GM06990 (cell line): ENCODE measurements around the gene YWHAQ.
A peak's percentile ranks its signal among the peaks of the same experiment; 100 is the strongest.
"Not testable (repeated sequence)": the region's sequence is repeated elsewhere in the genome, so short reads cannot be mapped to it uniquely, and the experiment has no call there.

ENCODE experiments used
- DNase-seq: peaks from one replicate; pipeline ENCODE4 v3.0.0-alpha.2; 2011; ENCODE audit not compliant: insufficient read length; ENCODE audit errors: extremely low read depth
- H3K27me3 ChIP-seq: replicated peaks from 2 replicates; pipeline ENCODE4 v1.6.0; 2011; ENCODE audit warnings: low read length; ENCODE audit not compliant: control insufficient read depth, insufficient read depth
- H3K36me3 ChIP-seq: 2 replicates; pipeline ENCODE4 v1.5.1; 2011; ENCODE audit warnings: low read length; ENCODE audit not compliant: control insufficient read depth, insufficient read depth
- H3K4me3 ChIP-seq: replicated peaks from 2 replicates; pipeline ENCODE4 v1.5.1; 2011; ENCODE audit warnings: low read depth, mild to moderate bottlenecking, control low read depth, low read length
- TF ChIP-seq, protein P1 (sequence below): IDR thresholded peaks from 2 replicates; pipeline ENCODE4 v1.5.1; 2011; ENCODE audit warnings: low read length, control low read depth, mild to moderate bottlenecking, inconsistent platforms; ENCODE audit not compliant: insufficient read depth, poor library complexity, severe bottlenecking

YWHAQ gene

DNA sequence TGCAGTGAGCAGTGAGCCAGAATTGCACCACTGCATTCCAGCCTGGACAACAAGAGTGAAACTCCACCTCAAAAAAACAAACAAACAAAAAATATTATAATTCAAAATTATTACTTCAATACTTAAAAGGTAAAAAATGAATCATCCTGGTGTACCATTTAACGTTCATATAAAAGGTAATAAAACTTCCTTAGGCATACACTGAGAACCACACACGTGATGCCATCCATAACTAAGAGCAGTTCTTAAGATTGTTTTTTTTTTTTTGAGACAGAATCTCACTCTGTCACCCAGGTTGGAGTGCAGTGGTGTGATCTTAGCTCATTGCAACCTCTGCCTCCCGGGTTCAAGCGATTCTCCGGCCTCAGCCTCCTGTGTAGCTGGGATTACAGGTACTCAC, 29.4 kb downstream of the YWHAQ start:
- no peak overlapping the region for H3K4me3 ChIP-seq
- DNase-seq = no peak
- peaks cover 3% of the 10 kb centered on the region for H3K36me3 ChIP-seq
- TF ChIP-seq, protein P1, sequence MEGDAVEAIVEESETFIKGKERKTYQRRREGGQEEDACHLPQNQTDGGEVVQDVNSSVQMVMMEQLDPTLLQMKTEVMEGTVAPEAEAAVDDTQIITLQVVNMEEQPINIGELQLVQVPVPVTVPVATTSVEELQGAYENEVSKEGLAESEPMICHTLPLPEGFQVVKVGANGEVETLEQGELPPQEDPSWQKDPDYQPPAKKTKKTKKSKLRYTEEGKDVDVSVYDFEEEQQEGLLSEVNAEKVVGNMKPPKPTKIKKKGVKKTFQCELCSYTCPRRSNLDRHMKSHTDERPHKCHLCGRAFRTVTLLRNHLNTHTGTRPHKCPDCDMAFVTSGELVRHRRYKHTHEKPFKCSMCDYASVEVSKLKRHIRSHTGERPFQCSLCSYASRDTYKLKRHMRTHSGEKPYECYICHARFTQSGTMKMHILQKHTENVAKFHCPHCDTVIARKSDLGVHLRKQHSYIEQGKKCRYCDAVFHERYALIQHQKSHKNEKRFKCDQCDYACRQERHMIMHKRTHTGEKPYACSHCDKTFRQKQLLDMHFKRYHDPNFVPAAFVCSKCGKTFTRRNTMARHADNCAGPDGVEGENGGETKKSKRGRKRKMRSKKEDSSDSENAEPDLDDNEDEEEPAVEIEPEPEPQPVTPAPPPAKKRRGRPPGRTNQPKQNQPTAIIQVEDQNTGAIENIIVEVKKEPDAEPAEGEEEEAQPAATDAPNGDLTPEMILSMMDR = no peak
- no peaks in the 10 kb centered on the region for H3K27me3 ChIP-seq

DNA sequence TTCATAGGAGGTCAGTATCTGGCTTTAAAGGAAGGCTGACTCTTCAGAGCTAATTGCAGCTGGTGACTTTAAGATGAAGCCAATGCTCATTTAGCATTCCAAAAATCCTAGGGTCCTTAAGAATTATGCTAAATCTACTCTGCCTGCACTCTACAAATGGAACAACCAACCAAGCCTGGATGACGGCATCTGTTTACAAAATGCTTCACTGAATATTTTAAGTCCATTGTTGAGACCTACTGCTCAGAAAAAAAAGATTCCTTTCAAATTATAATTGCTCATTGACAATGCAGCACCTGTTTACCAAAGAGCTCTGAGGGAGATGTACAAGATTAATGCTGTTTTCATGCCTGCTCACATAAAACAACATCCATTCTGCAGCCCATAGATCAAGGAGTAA, 31.4 kb downstream of the YWHAQ start:
- H3K27me3 ChIP-seq = no peaks in the 10 kb centered on the region

DNA sequence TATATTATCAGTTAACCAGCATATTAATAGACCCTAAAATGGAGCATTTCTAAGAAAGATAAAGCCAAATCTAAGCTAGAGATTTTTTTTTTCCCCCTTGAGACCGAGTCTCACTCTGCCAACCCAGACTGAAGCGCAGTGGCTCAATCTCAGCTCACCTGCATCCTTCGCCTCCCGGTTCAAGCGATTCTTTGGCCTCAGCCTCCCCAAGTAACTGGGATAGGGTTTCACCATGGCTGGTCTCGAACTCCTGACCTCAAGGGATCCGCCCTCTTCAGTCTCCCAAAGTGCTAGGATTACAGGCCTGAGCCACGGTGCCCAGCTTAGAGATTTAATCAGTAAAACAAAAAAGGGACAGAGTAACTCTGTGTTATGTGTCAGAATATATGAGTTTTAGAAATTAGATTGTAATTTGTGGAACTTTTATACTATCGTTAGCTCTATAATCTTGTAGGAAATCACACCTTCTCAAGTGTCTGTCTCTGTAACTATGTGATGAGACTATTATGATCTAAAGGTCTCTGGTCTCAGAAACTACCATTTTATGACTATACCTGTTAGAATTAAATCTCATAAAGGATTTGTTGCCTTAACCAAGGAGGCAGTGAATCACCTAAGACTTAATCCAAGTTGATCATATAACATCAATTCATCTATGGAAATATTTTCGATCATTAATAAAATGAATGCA, 34.0 kb downstream of the YWHAQ start:
- H3K36me3 ChIP-seq = peaks cover 3% of the 10 kb centered on the region

More for the DNA sequence above, 31.4 kb downstream of the YWHAQ start:
- no peak for DNase-seq
- Histone ChIP-seq H3K4me3 (no peak overlapping the region), H3K36me3 (peaks cover 3% of the 10 kb centered on the region)
- TF ChIP-seq, protein P1 = no peak

DNA sequence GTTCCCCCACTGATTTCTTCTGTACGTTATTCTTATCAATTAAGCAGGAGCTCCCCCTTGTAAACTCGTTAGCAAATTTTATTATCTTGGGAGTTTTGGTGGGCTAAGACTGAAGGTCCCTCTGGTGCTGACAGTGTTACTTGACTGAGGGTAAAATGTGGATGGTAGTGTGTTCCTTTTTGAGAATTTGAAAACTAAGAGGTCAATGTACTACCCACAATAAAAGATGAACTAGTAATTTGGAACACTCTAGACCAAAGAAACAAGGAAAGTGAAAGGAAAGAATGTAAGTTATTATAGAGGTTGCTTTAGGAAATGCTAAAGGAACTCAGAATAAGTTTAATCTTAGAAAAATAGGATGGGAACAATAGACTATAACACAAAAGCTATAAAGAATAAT, 35.1 kb downstream of the YWHAQ start:
- TF ChIP-seq, protein P1 = no peak
- no peak for DNase-seq
- H3K36me3 ChIP-seq = peaks cover 3% of the 10 kb centered on the region

More for the DNA sequence above, 34.0 kb downstream of the YWHAQ start:
- DNase-seq = peak; percentile 22
- Histone ChIP-seq H3K27me3 (no peaks in the 10 kb centered on the region), H3K4me3 (peak overlapping the region; percentile 37)
- TF ChIP-seq, protein P1 = no peak

DNA sequence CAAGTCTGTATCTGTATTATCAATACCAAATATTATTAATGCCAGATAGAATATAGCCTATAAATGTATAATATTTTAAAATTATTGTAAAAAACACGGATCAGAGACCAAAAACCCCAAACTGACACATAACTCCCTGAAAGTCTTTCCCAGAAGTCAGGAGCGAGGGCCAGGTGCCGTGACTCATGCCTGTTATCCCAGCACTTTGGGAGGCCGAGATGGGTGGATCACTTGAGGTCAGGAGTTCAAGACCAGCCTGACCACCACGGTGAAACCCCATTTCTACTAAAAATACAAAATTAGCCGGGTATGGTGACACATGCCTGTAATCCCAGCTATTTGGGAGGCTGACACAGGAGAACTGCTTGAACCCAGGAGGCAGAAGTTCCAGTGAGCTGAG, 35.5 kb downstream of the YWHAQ start:
- H3K4me3 ChIP-seq, DNase-seq, H3K27me3 ChIP-seq, H3K36me3 ChIP-seq: not testable (repeated sequence)

More for the DNA sequence above, 35.1 kb downstream of the YWHAQ start:
- Histone ChIP-seq H3K4me3 (no peak overlapping the region), H3K27me3 (no peaks in the 10 kb centered on the region)

DNA sequence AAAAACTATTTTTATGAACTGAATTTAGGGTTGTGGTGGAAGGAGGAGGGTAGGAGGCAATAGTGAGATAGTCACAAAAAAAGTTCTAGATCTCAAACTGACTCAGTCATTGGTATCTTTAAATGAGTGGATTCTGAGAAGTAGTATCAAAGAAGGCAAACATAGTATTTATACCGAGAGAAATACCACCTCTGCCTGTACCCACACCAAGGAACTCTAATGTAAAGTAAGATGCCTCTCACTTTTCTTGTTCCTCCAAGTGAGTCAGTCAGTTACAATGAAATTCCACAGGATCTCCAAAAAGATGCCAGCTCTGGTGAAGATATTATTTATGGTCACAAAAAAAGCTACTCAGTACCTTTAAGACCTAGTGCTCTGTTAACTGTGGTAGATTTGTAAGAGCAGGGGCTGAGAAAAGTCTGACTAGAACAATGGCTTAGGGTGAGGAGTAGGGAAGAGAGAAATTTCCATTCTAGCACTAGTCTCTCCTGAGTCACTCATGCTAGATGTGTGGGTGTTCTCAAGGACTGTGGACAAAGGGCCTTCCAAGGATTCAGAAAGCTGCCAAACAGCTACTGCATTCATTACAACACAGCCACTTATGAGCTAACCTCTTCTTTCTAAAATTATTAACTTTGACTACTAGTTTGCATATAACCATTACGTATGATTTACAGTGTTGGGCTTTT, 36.3 kb downstream of the YWHAQ start:
- Histone ChIP-seq H3K36me3 (peaks cover 3% of the 10 kb centered on the region), H3K4me3 (no peak overlapping the region), H3K27me3 (no peaks in the 10 kb centered on the region)
- DNase-seq = no peak
- TF ChIP-seq, protein P1 = no peak
